Gastroesophageal sphincter (tissue), 4 donors: ENCODE data around the gene AQP10. TPM values are rescaled to one million over a fixed set of nuclear protein-coding genes. Genes with fewer than 3 reads are reported as not detected.
"Not testable (repeated sequence)": the region's sequence is repeated elsewhere in the genome, so short reads cannot be mapped to it uniquely, and the experiment has no call there.

ENCODE experiments used
- ATAC-seq: fragments of 150-250 bp; one replicate; pipeline ENCODE4 v1.9.1; 2016; ENCODE audit warnings: mild to moderate bottlenecking, moderate library complexity
- H3K27ac ChIP-seq, 4 donors: fragments of 200-600 bp; sonication (generic) in 3 of 4; 1 replicate in 3 of 4; 2 replicates in 1 of 4; pipeline ENCODE4 v1.5.1; 2016 to 2019
- H3K27me3 ChIP-seq: fragments of 200-600 bp; sonication (generic); one replicate; pipeline ENCODE4 v1.5.1; 2019
- H3K36me3 ChIP-seq, 2 donors: fragments of 200-600 bp; sonication (generic); one replicate each; pipeline ENCODE4 v1.5.1; 2019; ENCODE audit warnings: control low read depth in 1 of 2
- H3K4me1 ChIP-seq, 3 donors: fragments of 200-600 bp; sonication (generic); 1 replicate in 2 of 3; 2 replicates in 1 of 3; pipeline ENCODE4 v1.5.1; 2016 to 2019; ENCODE audit warnings: control low read depth in 2 of 3
- H3K4me3 ChIP-seq, 2 donors: fragments of 200-600 bp; sonication (generic); one replicate each; pipeline ENCODE4 v1.5.1; 2019; ENCODE audit warnings: mild to moderate bottlenecking in 1 of 2, moderate library complexity in 1 of 2
- H3K9me3 ChIP-seq, 3 donors: fragments of 200-600 bp; sonication (generic); one replicate each; pipeline ENCODE4 v1.5.1; 2017 to 2019; ENCODE audit warnings: control low read depth in 2 of 3
- CTCF ChIP-seq, 4 experiments: fragments of 200-600 bp in 2 of 4; fragments of 450-650 bp in 2 of 4; sonication (generic) in 1 of 4; IDR thresholded peaks; one replicate each; pipeline ENCODE4 v1.5.1; 2017 to 2019; ENCODE audit warnings: antibody characterized with exemption in 4 of 4, mild to moderate bottlenecking in 2 of 4, moderate library complexity in 2 of 4
- EP300 ChIP-seq: sonication (generic); formaldehyde crosslinking; IDR thresholded peaks from one replicate; pipeline ENCODE4 v1.6.1; 2017; ENCODE audit warnings: antibody characterized with exemption, mild to moderate bottlenecking
- POLR2A ChIP-seq, 2 donors: fragments of 450-650 bp; IDR thresholded peaks; one replicate each; pipeline ENCODE4 v1.6.1; 2017; ENCODE audit warnings: antibody characterized with exemption in 2 of 2, mild to moderate bottlenecking in 2 of 2, moderate library complexity in 1 of 2
- POLR2AphosphoS5 ChIP-seq: sonication (generic); formaldehyde crosslinking; IDR thresholded peaks from one replicate; pipeline ENCODE4 v1.6.1; 2017; ENCODE audit warnings: antibody characterized with exemption
- WGBS, 2 donors: methylation state at CpG; one replicate each; pipeline ENCODE4 v1.1.5; 2018; ENCODE audit warnings: low coverage in 1 of 2; 5-methylcytosine and 5-hydroxymethylcytosine counted together
- total RNA-seq, 4 donors: library from RNA; depleted of rRNA; stranded (reverse); fragments of >200 nt; gene quantifications; one replicate each; pipeline ENCODE4 v1.1.0, GENCODE V29; 2016

The AQP10 gene, protein sequence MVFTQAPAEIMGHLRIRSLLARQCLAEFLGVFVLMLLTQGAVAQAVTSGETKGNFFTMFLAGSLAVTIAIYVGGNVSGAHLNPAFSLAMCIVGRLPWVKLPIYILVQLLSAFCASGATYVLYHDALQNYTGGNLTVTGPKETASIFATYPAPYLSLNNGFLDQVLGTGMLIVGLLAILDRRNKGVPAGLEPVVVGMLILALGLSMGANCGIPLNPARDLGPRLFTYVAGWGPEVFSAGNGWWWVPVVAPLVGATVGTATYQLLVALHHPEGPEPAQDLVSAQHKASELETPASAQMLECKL
- total RNA-seq: 1 to 10 TPM in 1 of 4 donors, under 1 TPM in 1, not detected in 2; 0.12 to 1.1 TPM

DNA sequence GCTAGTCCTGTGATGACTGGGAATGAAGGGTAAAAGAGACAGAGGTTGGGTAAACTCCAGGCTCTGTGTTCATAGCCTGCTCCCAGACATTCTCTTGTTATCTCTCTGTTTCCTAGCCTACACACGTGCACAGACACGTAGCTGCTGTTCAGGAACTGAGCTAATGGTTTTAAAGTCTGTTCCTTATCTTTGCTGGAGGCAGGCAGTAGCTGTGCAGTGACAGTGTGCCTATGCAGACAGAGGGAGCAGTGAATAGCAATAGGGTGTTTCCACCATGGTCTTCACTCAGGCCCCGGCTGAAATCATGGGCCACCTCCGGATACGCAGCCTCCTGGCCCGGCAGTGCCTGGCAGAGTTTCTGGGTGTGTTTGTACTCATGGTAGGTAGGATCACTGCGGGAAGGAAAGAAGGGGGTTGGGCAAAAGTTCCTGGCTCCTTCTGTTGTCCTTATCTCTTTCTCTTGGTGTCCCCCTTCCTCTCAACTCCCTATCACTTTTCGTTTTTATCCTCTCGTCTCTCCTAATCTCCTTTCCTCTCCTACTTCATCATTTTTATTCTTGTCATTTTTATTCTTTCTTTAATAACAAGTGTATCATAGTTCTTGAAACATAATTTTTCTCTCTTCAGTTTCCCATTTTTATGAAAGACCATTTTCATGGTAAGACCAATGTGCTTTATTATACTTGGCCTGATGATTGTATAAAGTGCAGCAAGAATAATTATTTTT lies at the start of gene AQP10:
Gene AQP10 (plus strand): TSS at position 212 of the 727 bp plus-strand sequence. CDS start 63 bp downstream, at position 275.
- no peak within 1 kb of the TSS for H3K27ac ChIP-seq
- 25 to 43% methylated on average over 5 to 9 of the region's 9 CpGs for WGBS, 2 donors

DNA sequence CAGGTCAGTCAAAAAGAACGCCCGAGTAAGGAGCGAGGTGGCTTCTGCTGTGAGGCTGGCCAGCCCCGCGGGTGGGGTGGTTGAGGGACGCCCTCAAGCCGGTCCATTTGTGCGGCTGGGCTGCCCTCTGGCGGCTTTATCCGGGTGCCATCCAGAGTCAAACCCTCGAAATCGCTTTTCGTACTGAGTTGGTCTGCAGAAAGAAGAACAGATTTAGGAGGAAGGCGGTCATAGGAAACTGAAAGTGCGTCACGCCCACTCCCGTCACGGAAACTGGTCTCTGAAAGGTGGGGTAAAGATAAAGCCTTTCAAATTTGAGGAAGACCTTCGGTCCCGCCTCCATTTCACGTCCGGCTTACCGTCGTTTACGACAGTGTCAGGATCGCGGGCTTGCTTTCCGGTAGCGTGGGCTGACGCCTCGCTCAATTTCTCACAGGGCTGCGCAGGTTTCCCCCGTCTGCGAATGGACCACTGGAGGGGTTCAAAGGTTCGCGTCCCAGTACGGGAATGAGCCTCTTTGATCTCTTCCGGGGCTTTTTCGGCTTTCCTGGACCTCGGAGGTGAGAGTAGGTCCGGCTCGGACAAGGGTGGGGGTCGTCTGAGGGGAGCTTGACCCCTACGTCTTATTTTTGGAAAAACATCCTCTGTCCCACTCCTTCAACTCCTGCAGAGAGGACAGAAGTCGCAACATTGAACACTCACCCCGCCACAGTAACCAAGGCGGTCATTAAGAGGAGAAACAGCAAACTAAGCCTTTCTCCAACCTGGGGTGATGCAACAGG lies 48.5 kb upstream of the AQP10 start, which contains the start of gene HAX1:
Gene HAX1 (plus strand): TSS at position 413 of the 782 bp plus-strand sequence. CDS start 95 bp downstream, at position 508.
- peak; percentile 90 for ATAC-seq
- H3K27me3 ChIP-seq: no peaks in the 10 kb centered on the region
- peak within 1 kb of the TSS; percentile 76 to 94 (median 93) for H3K27ac ChIP-seq
- no peak for TF ChIP-seq EP300
- TF ChIP-seq CTCF (IDR thresholded peaks at IDR 0.05): peak in 3 of 4 experiments; percentile 72 to 84 (median 72)
- TF ChIP-seq POLR2A (IDR thresholded peaks at IDR 0.05): peak; percentile 34 to 66
- TF ChIP-seq POLR2AphosphoS5: peak; percentile 89
- H3K36me3 ChIP-seq: peaks cover 0 to 75% of the 10 kb centered on the region in 2 donors
- 0 to 2% methylated on average over 1 to 9 of the region's 47 CpGs for WGBS, 2 donors
- H3K4me1 ChIP-seq: peaks cover 0 to 31% (median 7%) of the 10 kb centered on the region in 3 donors
- no peaks in the 10 kb centered on the region for H3K9me3 ChIP-seq
- peak within 1 kb of the TSS; percentile 89 to 91 for H3K4me3 ChIP-seq

More for the DNA sequence above, at the start of gene AQP10:
- ATAC-seq: no peak
- Histone ChIP-seq H3K9me3 (no peaks in the 10 kb centered on the region), H3K36me3 (no peaks in the 10 kb centered on the region), H3K4me3 (no peak within 1 kb of the TSS), H3K4me1 (peaks cover 0 to 12% (median 4%) of the 10 kb centered on the region in 3 donors), H3K27me3 (no peaks in the 10 kb centered on the region)
- TF ChIP-seq EP300 (no peak), CTCF (IDR thresholded peaks at IDR 0.05) (no peak)

DNA sequence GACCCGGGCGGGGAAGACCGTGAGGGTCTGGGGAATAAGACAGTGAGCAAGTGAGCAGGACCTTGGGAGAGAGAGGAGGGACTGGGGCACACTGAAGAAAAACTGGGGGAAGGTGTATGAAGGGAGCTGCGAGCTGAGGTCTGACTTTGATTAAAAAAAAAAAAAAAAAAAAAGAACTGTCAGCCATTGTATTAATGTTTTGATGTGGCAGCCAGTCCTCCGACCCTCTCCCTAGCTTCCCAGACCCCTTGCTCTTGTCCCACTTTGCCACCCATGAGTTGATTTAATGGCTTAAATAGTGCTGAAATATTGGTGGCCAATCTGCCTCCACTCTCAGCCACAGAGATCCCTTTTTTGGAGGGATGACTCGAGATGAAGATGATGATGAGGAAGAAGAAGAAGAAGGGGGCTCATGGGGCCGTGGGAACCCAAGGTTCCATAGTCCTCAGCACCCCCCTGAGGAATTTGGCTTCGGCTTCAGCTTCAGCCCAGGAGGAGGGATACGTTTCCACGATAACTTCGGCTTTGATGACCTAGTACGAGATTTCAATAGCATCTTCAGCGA lies 47.8 kb upstream of the AQP10 start:
- H3K4me3 ChIP-seq: peak overlapping the region; percentile 89 to 91
- 28 to 30% methylated on average over 5 to 9 of the region's 13 CpGs for WGBS, 2 donors
- H3K36me3 ChIP-seq: peaks cover 0 to 77% of the 10 kb centered on the region in 2 donors
- H3K27me3 ChIP-seq: no peaks in the 10 kb centered on the region
- H3K4me1 ChIP-seq: peaks cover 0 to 31% (median 7%) of the 10 kb centered on the region in 3 donors
- H3K27ac ChIP-seq: peak overlapping the region; percentile 76 to 94 (median 93)
- no peaks in the 10 kb centered on the region for H3K9me3 ChIP-seq
- ATAC-seq: no peak
- no peak for TF ChIP-seq EP300

GRCh38 chr1:154276797-154277196 lies 44.1 kb upstream of the AQP10 start:
- 75 to 82% methylated on average over 2 to 7 of the region's 7 CpGs for WGBS, 2 donors
- H3K4me3 ChIP-seq: no peak overlapping the region
- TF ChIP-seq CTCF (IDR thresholded peaks at IDR 0.05) (peak in 1 of 4 experiments; percentile 18), POLR2AphosphoS5 (no peak)
- H3K9me3 ChIP-seq: no peaks in the 10 kb centered on the region
- ATAC-seq: no peak
- peaks cover 0 to 49% of the 10 kb centered on the region in 2 donors for H3K36me3 ChIP-seq
- no peak overlapping the region for H3K27ac ChIP-seq
- H3K27me3 ChIP-seq: no peaks in the 10 kb centered on the region
- H3K4me1 ChIP-seq: peaks cover 0 to 26% (median 3%) of the 10 kb centered on the region in 3 donors

- WGBS, 2 donors: no CpG with 5 or more reads among the region's 30 CpGs
- not testable (repeated sequence) for H3K9me3 ChIP-seq, H3K36me3 ChIP-seq, H3K4me1 ChIP-seq, H3K27me3 ChIP-seq, H3K27ac ChIP-seq, H3K4me3 ChIP-seq, ATAC-seq
Measured at GRCh38 chr1:154287591-154287990, 33.3 kb upstream of the AQP10 start.
